HCT116 (cell line): ENCODE data around the gene PUM1. TPM values are rescaled to one million over a fixed set of nuclear protein-coding genes. Genes with fewer than 3 reads are reported as not detected.

Source experiments
- ATAC-seq: fragments of 200-7000 bp; cut with Tn5 transposase; 2 replicates; pipeline ENCODE4 v1.9.1; 2020; ENCODE audit warnings: mild to moderate bottlenecking, moderate library complexity
- BruUV-seq: library from RNA; stranded (reverse); fragments of 400-500 nt; replicated peaks from 2 replicates; lab custom pipeline; 2021; lab: Mats Ljungman, UMichigan
- CTCF ChIA-PET: fragments of 300-600 bp; sonication (Branson Sonifier 250); formaldehyde crosslinking; loops from one replicate; lab custom pipeline; 2021; ENCODE audit warnings: antibody characterized with exemption; lab: Charles Lee
- POLR2A ChIA-PET: fragments of 300-600, 350-600 bp; sonication (Branson Sonifier 250); formaldehyde crosslinking; loops from one replicate; lab custom pipeline; 2021; ENCODE audit warnings: antibody characterized with exemption; lab: Charles Lee
- RAD21 ChIA-PET, 2 experiments: fragments of 300-600 bp; sonication (Branson Sonifier 250); formaldehyde crosslinking; loops; one replicate each; lab custom pipeline; 2023; ENCODE audit warnings: low total read pairs in 2 of 2; ENCODE audit not compliant: uncharacterized antibody in 2 of 2, unreplicated experiment in 2 of 2, low non-redundant PET in 1 of 2; lab: Charles Lee
- DNase-seq: peaks from one replicate; pipeline ENCODE4 v3.0.0-alpha.2; 2010; ENCODE audit warnings: low read depth, low spot score
- H2AFZ ChIP-seq: fragments of 200-600 bp; shearing (Covaris generic), sonication (generic); 2 replicates; pipeline ENCODE4 v1.6.1; 2017; ENCODE audit warnings: low read depth, mixed run types, mixed read lengths, antibody characterized with exemption, low read length; ENCODE audit not compliant: poor library complexity, severe bottlenecking
- H3K27ac ChIP-seq: 2 replicates; pipeline ENCODE4 v1.5.1; 2012; ENCODE audit warnings: low read depth, low read length
- H3K27me3 ChIP-seq: fragments of 200-600 bp; sonication (generic); 2 replicates; pipeline ENCODE4 v1.6.1; 2016; ENCODE audit warnings: mixed run types, low read length, mixed read lengths; ENCODE audit not compliant: insufficient read depth
- H3K36me3 ChIP-seq, 2 experiments: fragments of 200-500 bp in 1 of 2; fragments of 200-600 bp in 1 of 2; sonication (Bioruptor generic) in 1 of 2; sonication (generic) in 1 of 2; 2 replicates each; pipeline versions ENCODE4 v1.5.1 to v1.6.1; 2014 to 2016; ENCODE audit warnings: low read length in 2 of 2, inconsistent platforms in 1 of 2, mixed read lengths in 1 of 2, mixed run types in 1 of 2; ENCODE audit not compliant: insufficient read depth in 2 of 2, control insufficient read depth in 1 of 2
- H3K4me1 ChIP-seq, 2 experiments: fragments of 200-600 bp in 1 of 2; sonication (generic) in 1 of 2; 2 replicates each; pipeline versions ENCODE4 v1.5.1 to v1.6.1; 2012 to 2017; ENCODE audit warnings: low read length in 2 of 2, inconsistent platforms in 1 of 2, mild to moderate bottlenecking in 1 of 2, mixed read lengths in 1 of 2, mixed run types in 1 of 2, moderate library complexity in 1 of 2; ENCODE audit not compliant: insufficient read depth in 2 of 2, control insufficient read depth in 1 of 2
- H3K4me2 ChIP-seq: fragments of 200-600 bp; sonication (generic); 2 replicates; pipeline ENCODE4 v1.6.1; 2017; ENCODE audit warnings: mixed run types, low read length, mixed read lengths
- H3K4me3 ChIP-seq, 2 experiments: fragments of 200-600 bp in 1 of 2; sonication (generic) in 1 of 2; replicated peaks in 1 of 2; 2 replicates each; pipeline ENCODE4 v1.5.1; 2011 to 2016; ENCODE audit warnings: low read length in 2 of 2, control low read depth in 1 of 2, low read depth in 1 of 2, mild to moderate bottlenecking in 1 of 2, mixed read lengths in 1 of 2, mixed run types in 1 of 2
- H3K79me2 ChIP-seq: fragments of 200-600 bp; sonication (generic); 2 replicates; pipeline ENCODE4 v1.6.1; 2017; ENCODE audit warnings: mild to moderate bottlenecking, mixed run types, low read length, moderate library complexity, mixed read lengths; ENCODE audit not compliant: insufficient read depth
- H3K9ac ChIP-seq: fragments of 200-600 bp; sonication (generic); 2 replicates; pipeline ENCODE4 v1.6.1; 2016; ENCODE audit warnings: low read length, mixed read lengths
- H3K9me2 ChIP-seq: fragments of 200-600 bp; sonication (generic), shearing (Covaris generic); 2 replicates; pipeline ENCODE4 v1.6.1; 2017; ENCODE audit warnings: mixed run types, mild to moderate bottlenecking, moderate library complexity; ENCODE audit not compliant: insufficient read depth
- H3K9me3 ChIP-seq, 2 experiments: fragments of 200-500 bp in 1 of 2; fragments of 200-600 bp in 1 of 2; sonication (Bioruptor generic) in 1 of 2; sonication (generic) in 1 of 2; 2 replicates each; pipeline ENCODE4 v1.6.1; 2014 to 2017; ENCODE audit warnings: low read length in 2 of 2, mixed read lengths in 2 of 2, inconsistent platforms in 1 of 2, low read depth in 1 of 2, mild to moderate bottlenecking in 1 of 2, mixed run types in 1 of 2, moderate library complexity in 1 of 2; ENCODE audit not compliant: control insufficient read depth in 1 of 2, insufficient read depth in 1 of 2
- H4K20me1 ChIP-seq: fragments of 200-600 bp; sonication (generic), shearing (Covaris generic); 2 replicates; pipeline ENCODE4 v1.6.1; 2017; ENCODE audit warnings: mixed run types, mild to moderate bottlenecking, moderate library complexity; ENCODE audit not compliant: insufficient read depth
- ATF3 ChIP-seq: IDR thresholded peaks from 2 replicates; pipeline ENCODE4 v1.6.1; 2012
- CBX3 ChIP-seq: IDR thresholded peaks from 2 replicates; pipeline ENCODE4 v1.6.1; 2012; ENCODE audit warnings: low read depth
- CEBPB ChIP-seq: IDR thresholded peaks from 2 replicates; pipeline ENCODE4 v1.6.1; 2012; ENCODE audit warnings: low read depth
- FOSL1 ChIP-seq: IDR thresholded peaks from 2 replicates; pipeline ENCODE4 v1.6.1; 2012; ENCODE audit warnings: low read depth
- JUND ChIP-seq: IDR thresholded peaks from 2 replicates; pipeline ENCODE4 v1.6.1; 2012
- MAX ChIP-seq: IDR thresholded peaks from 2 replicates; pipeline ENCODE4 v1.6.1; 2012
- POLR2A ChIP-seq: IDR thresholded peaks from 2 replicates; pipeline ENCODE4 v1.7.0; 2011; ENCODE audit warnings: borderline replicate concordance; ENCODE audit not compliant: insufficient read depth, insufficient read length; ENCODE audit errors: extremely low read depth
- REST ChIP-seq: IDR thresholded peaks from 2 replicates; pipeline ENCODE4 v1.6.1; 2012; ENCODE audit warnings: low read depth
- SP1 ChIP-seq: IDR thresholded peaks from 2 replicates; pipeline ENCODE4 v1.6.1; 2012; ENCODE audit warnings: low read depth
- SRF ChIP-seq: IDR thresholded peaks from 2 replicates; pipeline ENCODE4 v1.6.1; 2012; ENCODE audit warnings: low read depth
- TCF7L2 ChIP-seq: IDR thresholded peaks from 2 replicates; pipeline ENCODE4 v1.7.0; 2011; ENCODE audit warnings: borderline replicate concordance, inconsistent platforms; ENCODE audit not compliant: insufficient read depth, insufficient read length; ENCODE audit errors: extremely low read depth
- ZFX ChIP-seq: fragments of 450-650 bp; IDR thresholded peaks from 2 replicates; pipeline ENCODE4 v1.6.1; 2017
- intact Hi-C: fragments of 100-400 bp; cut with micrococcal nuclease; formaldehyde crosslinking; loops from 2 replicates; pipeline ENCODE4 v1.10.0; 2022
- total RNA-seq: library from RNA; stranded (reverse); gene quantifications from one replicate; pipeline ENCODE4 v1.2.1, GENCODE V29; 2021; ENCODE audit not compliant: unreplicated experiment

The PUM1 gene
- total RNA-seq, 1 experiment from 2014 or later, result 113 TPM

GRCh38 chr1:31043631-31044030, 21.9 kb downstream of the PUM1 start (continued):
- no peak for TF ChIP-seq ATF3
- TF ChIP-seq JUND, result no peak
- no peak for TF ChIP-seq MAX
- TF ChIP-seq, all 23 proteins: peak for 0

GRCh38 chr1:31042656-31043055, 22.9 kb downstream of the PUM1 start:
- TF ChIP-seq POLR2A (no peak), MAX (no peak), ZFX (no peak), SP1 (no peak)
- Histone ChIP-seq H3K4me2 (no peak overlapping the region), H3K4me3 (no peak overlapping the region), H3K27ac (no peak overlapping the region), H3K9me2 (no peaks in the 10 kb centered on the region), H3K27me3 (no peaks in the 10 kb centered on the region), H3K9me3 (no peaks in the 10 kb centered on the region), H2AFZ (no peak overlapping the region), H3K9ac (no peak overlapping the region), H3K36me3 (peaks cover 3 to 21% of the 10 kb centered on the region in 2 experiments), H3K4me1 (peaks cover 3 to 4% of the 10 kb centered on the region in 2 experiments; a peak in 2 of 4 replicates), H4K20me1 (peaks cover 40% of the 10 kb centered on the region), H3K79me2 (peaks cover 99% of the 10 kb centered on the region)
- ATAC-seq (no peak), DNase-seq (no peak)
- intact Hi-C loops, result no loop called here
- ChIA-PET CTCF (no interaction called here), POLR2A (no interaction called here), RAD21 (no interaction called here)
- BruUV-seq, result no TSS peak

GRCh38 chr1:31041529-31041928, 24.0 kb downstream of the PUM1 start:
- H3K27ac ChIP-seq, result no peak overlapping the region
- no peaks in the 10 kb centered on the region for H3K9me2 ChIP-seq
- DNase-seq (no peak), ATAC-seq (peak; percentile 59; the same call in 1 of the 2 replicates)
- intact Hi-C loops, result no loop called here
- H3K36me3 ChIP-seq, result peaks cover 3 to 12% of the 10 kb centered on the region in 2 experiments
- no peaks in the 10 kb centered on the region for H3K27me3 ChIP-seq
- peaks cover 99% of the 10 kb centered on the region for H3K79me2 ChIP-seq
- BruUV-seq, result no TSS peak
- RAD21 ChIA-PET, result no interaction called here
- H3K9me3 ChIP-seq, result no peaks in the 10 kb centered on the region
- H3K4me2 ChIP-seq, result no peak overlapping the region
- no peak overlapping the region for H2AFZ ChIP-seq
- H3K9ac ChIP-seq, result no peak overlapping the region
- CTCF ChIA-PET, result no interaction called here
- H4K20me1 ChIP-seq, result peaks cover 43% of the 10 kb centered on the region
- no peak overlapping the region for H3K4me3 ChIP-seq
- H3K4me1 ChIP-seq, result peaks cover 0 to 10% of the 10 kb centered on the region in 2 experiments; a peak in 1 of 4 replicates
- POLR2A ChIA-PET, result no interaction called here
- TF ChIP-seq SP1 (no peak), ATF3 (no peak), REST (no peak), SRF (no peak), CEBPB (no peak), FOSL1 (no peak), CBX3 (no peak), JUND (no peak), TCF7L2 (no peak)
